Activated CD8-positive, alpha-beta memory T cell treated with anti-CD3 and anti-CD28 coated beads for 48 hours (primary cell): ENCODE data around the gene PINK1.

Experiments used
- DNase-seq, 3 experiments: peaks; one replicate each; pipeline ENCODE4 v3.0.0-alpha.2; 2020; ENCODE audit warnings: low read depth in 2 of 3, low spot score in 2 of 3

The PINK1 gene

GRCh38 chr1:20610970-20611369 is 22.3 kb upstream of the PINK1 start:
- DNase-seq, result no peak

- DNase-seq, result no peak
Observed at GRCh38 chr1:20611652-20612051, 21.6 kb upstream of the PINK1 start.

- no peak for DNase-seq
Observed at GRCh38 chr1:20612221-20612746, 21.0 kb upstream of the PINK1 start.

GRCh38 chr1:20614131-20614579 is 19.1 kb upstream of the PINK1 start:
- DNase-seq, result no peak

GRCh38 chr1:20615946-20616846 is 17.1 kb upstream of the PINK1 start:
- no peak for DNase-seq

GRCh38 chr1:20616847-20617487 is 16.3 kb upstream of the PINK1 start:
- no peak for DNase-seq

- no peak for DNase-seq
Observed at GRCh38 chr1:20618550-20618949, 14.7 kb upstream of the PINK1 start.

- DNase-seq, result no peak
Observed at GRCh38 chr1:20619999-20620398, 13.3 kb upstream of the PINK1 start.

- DNase-seq, result no peak
Observed at GRCh38 chr1:20621012-20621411, 12.2 kb upstream of the PINK1 start.

- DNase-seq, result no peak
Observed at GRCh38 chr1:20624709-20625108, 8.5 kb upstream of the PINK1 start.

GRCh38 chr1:20625176-20626097 is 7.8 kb upstream of the PINK1 start:
- no peak for DNase-seq

GRCh38 chr1:20626098-20626427 is 7.2 kb upstream of the PINK1 start:
- DNase-seq, result no peak

GRCh38 chr1:20626524-20626923 is 6.7 kb upstream of the PINK1 start:
- no peak for DNase-seq

GRCh38 chr1:20630729-20631128 is 2.5 kb upstream of the PINK1 start:
- DNase-seq, result no peak

- DNase-seq, result no peak
Observed at GRCh38 chr1:20632386-20632785, 872 bp upstream of the PINK1 start.

- DNase-seq, result no peak
Observed at GRCh38 chr1:20634065-20634593, 871 bp downstream of the PINK1 start.

GRCh38 chr1:20634594-20635084 is 1.4 kb downstream of the PINK1 start:
- no peak for DNase-seq

- DNase-seq, result no peak
Observed at GRCh38 chr1:20636785-20637347, 3.6 kb downstream of the PINK1 start.

- peak in 1 of 3 experiments; percentile 45 for DNase-seq
Observed at GRCh38 chr1:20640183-20640597, 6.9 kb downstream of the PINK1 start.

- DNase-seq, result no peak
Observed at GRCh38 chr1:20641975-20642374, 8.7 kb downstream of the PINK1 start.
